GM12878 (cell line): ENCODE measurements around the gene ENTREP3. TPM values are rescaled to one million over a fixed set of nuclear protein-coding genes. Genes with fewer than 3 reads are reported as not detected.

Source experiments
- ATAC-seq: fragments of 200-7000 bp; cut with Tn5 transposase; 3 replicates; pipeline ENCODE4 v1.9.1; 2020; ENCODE audit warnings: mild to moderate bottlenecking, moderate library complexity
- BruUV-seq: library from RNA; stranded (reverse); fragments of 400-500 nt; replicated peaks from 2 replicates; lab custom pipeline; 2021; lab: Mats Ljungman, UMichigan
- CTCF ChIA-PET: fragments of 300-600 bp; sonication (Branson Sonifier 250); formaldehyde crosslinking; extraction: SDS; loops from one replicate; lab custom pipeline; 2021; ENCODE audit warnings: inconsistent platforms; lab: Yijun Ruan, JAX
- POLR2A ChIA-PET: fragments of 350-600 bp; formaldehyde crosslinking; extraction: SDS; loops from one replicate; lab custom pipeline; 2021; ENCODE audit warnings: inconsistent platforms; lab: Charles Lee
- RAD21 ChIA-PET: fragments of 300-600 bp; sonication (Branson Sonifier 250); formaldehyde crosslinking; loops from one replicate; lab custom pipeline; 2023; ENCODE audit warnings: antibody characterized with exemption; ENCODE audit not compliant: unreplicated experiment; lab: Charles Lee
- SMC1A ChIA-PET: fragments of 300-600 bp; sonication (Branson Sonifier 250); formaldehyde crosslinking; loops from one replicate; lab custom pipeline; 2023; ENCODE audit not compliant: unreplicated experiment, uncharacterized antibody; lab: Charles Lee
- DNase-seq: peaks from one replicate; pipeline ENCODE4 v3.0.0-alpha.2; 2011; ENCODE audit warnings: low read depth, low spot score
- FAIRE-seq: peaks from 3 replicates; lab custom pipeline; 2011; peaks lifted over from hg19 to GRCh38; lab: Jason Lieb, UNC
- H2AFZ ChIP-seq: 2 replicates; pipeline ENCODE4 v1.6.0; 2011; ENCODE audit warnings: low read depth, low read length, control low read depth; ENCODE audit not compliant: control insufficient read depth
- H3K27ac ChIP-seq: 2 replicates; pipeline ENCODE4 v1.5.1; 2011; ENCODE audit warnings: control low read depth; ENCODE audit not compliant: control insufficient read depth, insufficient read depth
- H3K27me3 ChIP-seq, 2 experiments: replicated peaks in 1 of 2; 2 replicates each; pipeline versions ENCODE4 v1.6.0 to v1.6.1; 2011; ENCODE audit warnings: low read length in 1 of 2; ENCODE audit not compliant: control insufficient read depth in 2 of 2, insufficient read depth in 2 of 2
- H3K36me3 ChIP-seq, 2 experiments: 2 replicates each; pipeline ENCODE4 v1.5.1; 2011; ENCODE audit warnings: low read length in 1 of 2; ENCODE audit not compliant: control insufficient read depth in 2 of 2, insufficient read depth in 2 of 2
- H3K4me1 ChIP-seq: 2 replicates; pipeline ENCODE4 v1.6.1; 2011; ENCODE audit warnings: mild to moderate bottlenecking, low read length, moderate library complexity, mixed read lengths; ENCODE audit not compliant: control insufficient read depth, insufficient read depth
- H3K4me2 ChIP-seq: 2 replicates; pipeline ENCODE4 v1.6.0; 2011; ENCODE audit warnings: control low read depth; ENCODE audit not compliant: control insufficient read depth, insufficient read depth
- H3K4me3 ChIP-seq: fragments of 200-600 bp; sonication (generic); 2 replicates; pipeline ENCODE4 v1.5.1; 2016
- H3K79me2 ChIP-seq: 2 replicates; pipeline ENCODE4 v1.6.0; 2011; ENCODE audit warnings: low read length; ENCODE audit not compliant: control insufficient read depth, insufficient read depth
- H3K9ac ChIP-seq: 2 replicates; pipeline ENCODE4 v1.8.0; 2011; ENCODE audit warnings: low read length, control low read depth, mixed read lengths; ENCODE audit not compliant: control insufficient read depth, insufficient read depth
- H3K9me3 ChIP-seq: replicated peaks from 3 replicates; pipeline ENCODE4 v1.5.1; 2011; ENCODE audit warnings: mild to moderate bottlenecking, low read length; ENCODE audit not compliant: control insufficient read depth, insufficient read depth
- H4K20me1 ChIP-seq: 2 replicates; pipeline ENCODE4 v1.6.0; 2011; ENCODE audit not compliant: control insufficient read depth, insufficient read depth
- BCLAF1 ChIP-seq: fragments of 450-650 bp; IDR thresholded peaks from 2 replicates; pipeline ENCODE4 v1.6.1; 2017; ENCODE audit warnings: antibody characterized with exemption, mild to moderate bottlenecking, moderate library complexity
- ELK1 ChIP-seq: IDR thresholded peaks from 2 replicates; pipeline ENCODE4 v1.6.1; 2012; ENCODE audit warnings: low read depth, low read length, improper control_type of control experiment
- FOS ChIP-seq: IDR thresholded peaks from 3 replicates; pipeline ENCODE4 v1.6.1; 2011; ENCODE audit warnings: borderline replicate concordance; ENCODE audit not compliant: insufficient read length; ENCODE audit errors: extremely low read depth
- KLF5 ChIP-seq: fragments of 450-650 bp; IDR thresholded peaks from 2 replicates; pipeline ENCODE4 v1.6.1; 2014; ENCODE audit warnings: mild to moderate bottlenecking; ENCODE audit not compliant: partially characterized antibody
- NKRF ChIP-seq: fragments of 450-650 bp; conservative IDR thresholded peaks from 2 replicates; pipeline ENCODE4 v1.6.1; 2017; ENCODE audit warnings: mild to moderate bottlenecking, moderate library complexity
- NR2C1 ChIP-seq: fragments of 450-650 bp; IDR thresholded peaks from 2 replicates; pipeline ENCODE4 v1.6.1; 2017; ENCODE audit warnings: antibody characterized with exemption, mild to moderate bottlenecking, moderate library complexity
- SMAD1 ChIP-seq: fragments of 450-650 bp; IDR thresholded peaks from 2 replicates; pipeline ENCODE4 v1.6.1; 2018; ENCODE audit warnings: mild to moderate bottlenecking, low read depth; ENCODE audit not compliant: partially characterized antibody
- STAT1 ChIP-seq: fragments of 450-650 bp; conservative IDR thresholded peaks from 2 replicates; pipeline ENCODE4 v1.6.1; 2014; ENCODE audit warnings: antibody characterized with exemption, mild to moderate bottlenecking
- ZNF217 ChIP-seq: fragments of 450-650 bp; IDR thresholded peaks from 2 replicates; pipeline ENCODE4 v1.6.1; 2017; ENCODE audit warnings: antibody characterized with exemption, mild to moderate bottlenecking
- ZSCAN29 ChIP-seq: fragments of 450-650 bp; IDR thresholded peaks from 2 replicates; pipeline ENCODE4 v1.6.1; 2017; ENCODE audit warnings: mild to moderate bottlenecking, moderate library complexity
- WGBS: methylation state at CpG from one replicate; pipeline ENCODE4 v1.1.6; 2016; ENCODE audit warnings: low lambda C conversion rate; ENCODE audit not compliant: insufficient replicate concordance, insufficient coverage; ENCODE audit errors: missing lambda C conversion rate; 5-methylcytosine and 5-hydroxymethylcytosine counted together
- in situ Hi-C: fragments of 300-500 bp; cut with MboI; formaldehyde crosslinking; loops from 9 replicates; pipeline ENCODE4 v1.14.3; 2018; ENCODE audit warnings: mixed read lengths
- intact Hi-C: fragments of 100-400 bp; cut with micrococcal nuclease; formaldehyde crosslinking; loops from one replicate; pipeline ENCODE4 v1.14.2; 2022; ENCODE audit not compliant: unreplicated experiment
- polyA plus RNA-seq, 11 experiments: library from polyadenylated mRNA; depleted of rRNA in 4 of 11; unstranded in 6 of 11; stranded (reverse) in 5 of 11; fragments of >200 nt; fragmentation: Nextera tagmentation in 4 of 11; fragmentation: Illumina TruSeq in 1 of 11; extraction: Ambion mirVana in 4 of 11; extraction: Trizol in 1 of 11; gene quantifications; 1 replicate in 1 of 11; 2 replicates in 10 of 11; pipeline versions ENCODE4 v1.2.1 to v1.2.3, GENCODE V29; 2011 to 2016; ENCODE audit warnings: inconsistent platforms in 2 of 11, missing spikeins in 2 of 11, low read depth in 1 of 11
- total RNA-seq, 4 experiments: library from RNA; depleted of rRNA in 3 of 4; stranded (reverse); fragments of >200 nt in 3 of 4; fragmentation: Illumina TruSeq in 1 of 4; extraction: Trizol in 1 of 4; gene quantifications; 2 replicates each; pipeline versions ENCODE4 v1.2.1 to v1.2.3, GENCODE V29; 2013 to 2021

ENTREP3 gene
- total and polyA plus RNA-seq, 10 of the 15 experiments (the other 5 are each of a cell fraction or from before 2014, with no cell fraction given), result 1.7 to 31.8 (median 3.9) TPM

- H3K9me3 ChIP-seq, result no peaks in the 10 kb centered on the region
- no peaks in the 10 kb centered on the region for H3K27me3 ChIP-seq
- no peak overlapping the region for H2AFZ ChIP-seq
- peaks cover 10% of the 10 kb centered on the region for H3K79me2 ChIP-seq
- FAIRE-seq (no peak), ATAC-seq (no peak), DNase-seq (no peak)
- in situ Hi-C loops (no loop called here), intact Hi-C loops (loop anchor here (2.0 to 5.0 kb wide), 3 partner anchors 36 to 386 kb away; a partner anchor contains a TSS)
- no peaks in the 10 kb centered on the region for H4K20me1 ChIP-seq
- H3K27ac ChIP-seq, result no peak overlapping the region
- ChIA-PET SMC1A (interaction anchor here (1.2 to 1.3 kb wide), 2 partner anchors 13 to 37 kb away, joined by 3 to 4 read pairs; no protein-coding TSS in a partner anchor), CTCF (interaction anchor here (1.2 to 5.7 kb wide), 5 partner anchors 12 to 45 kb away, joined by 4 to 154 read pairs (median 26); partner anchors contain the start of gene KRTCAP2), POLR2A (interaction anchor here (5.1 kb wide), 1 partner anchor 20 kb away, joined by 84 read pairs; no protein-coding TSS in a partner anchor), RAD21 (interaction anchor here (1.3 to 3.5 kb wide), 2 partner anchors 12 to 298 kb away, joined by 4 to 24 read pairs; no protein-coding TSS in a partner anchor)
- H3K9ac ChIP-seq, result no peak overlapping the region
- BruUV-seq, result no TSS peak
- no peak for TF ChIP-seq ZSCAN29
- TF ChIP-seq ZNF217, result no peak
- TF ChIP-seq ELK1, result no peak
- TF ChIP-seq BCLAF1, result no peak
- TF ChIP-seq NKRF, result no peak
- no peak for TF ChIP-seq FOS
- TF ChIP-seq SMAD1, result no peak
- no peak for TF ChIP-seq KLF5
- TF ChIP-seq STAT1, result no peak
- TF ChIP-seq NR2C1, result no peak
- peaks cover 19% of the 10 kb centered on the region for H3K4me1 ChIP-seq
- H3K4me2 ChIP-seq, result no peak overlapping the region
- no peak overlapping the region for H3K4me3 ChIP-seq
- no peaks in the 10 kb centered on the region for H3K36me3 ChIP-seq
- 37% methylated on average over 7 of the region's 9 CpGs for WGBS
These were observed 49.2 kb downstream of the ENTREP3 start for GRCh38 chr1:155205969-155206593.
